ENCODE results near the gene RASGRF1.

DNA sequence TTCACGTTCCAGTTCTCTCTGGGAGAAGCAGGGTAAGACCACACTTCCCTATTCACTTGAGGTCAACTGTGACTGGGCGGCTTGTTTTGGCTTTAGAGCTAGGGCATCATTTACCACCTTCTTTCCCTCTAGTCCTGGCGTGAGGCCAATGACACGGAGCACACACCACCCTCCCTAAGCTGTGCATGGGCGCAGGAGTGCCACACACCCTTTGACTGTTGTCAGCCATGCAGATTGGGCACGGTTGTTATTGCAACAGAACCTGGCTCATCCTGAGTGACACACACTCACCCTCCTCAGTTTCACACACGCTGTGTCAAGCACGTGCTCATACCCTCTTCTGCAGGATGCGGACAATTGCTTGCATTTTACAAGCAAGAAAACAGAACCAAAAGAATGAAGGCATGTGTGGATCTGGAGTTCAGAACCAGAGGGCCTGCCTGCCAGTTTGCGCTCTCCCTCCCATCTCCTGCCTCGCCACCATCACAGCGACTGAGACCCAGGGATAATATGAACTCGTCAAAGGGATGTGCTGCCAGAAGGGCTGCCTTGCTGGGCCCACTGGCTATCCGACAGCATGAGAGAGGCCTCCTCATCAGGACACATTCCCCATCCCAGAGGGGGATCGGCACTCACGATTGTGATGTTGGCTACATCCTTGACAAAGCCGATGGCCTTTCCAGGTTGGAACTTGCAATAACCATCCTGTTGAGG is 163.3 kb downstream of the RASGRF1 start:
- TF ChIP-seq, protein P1, sequence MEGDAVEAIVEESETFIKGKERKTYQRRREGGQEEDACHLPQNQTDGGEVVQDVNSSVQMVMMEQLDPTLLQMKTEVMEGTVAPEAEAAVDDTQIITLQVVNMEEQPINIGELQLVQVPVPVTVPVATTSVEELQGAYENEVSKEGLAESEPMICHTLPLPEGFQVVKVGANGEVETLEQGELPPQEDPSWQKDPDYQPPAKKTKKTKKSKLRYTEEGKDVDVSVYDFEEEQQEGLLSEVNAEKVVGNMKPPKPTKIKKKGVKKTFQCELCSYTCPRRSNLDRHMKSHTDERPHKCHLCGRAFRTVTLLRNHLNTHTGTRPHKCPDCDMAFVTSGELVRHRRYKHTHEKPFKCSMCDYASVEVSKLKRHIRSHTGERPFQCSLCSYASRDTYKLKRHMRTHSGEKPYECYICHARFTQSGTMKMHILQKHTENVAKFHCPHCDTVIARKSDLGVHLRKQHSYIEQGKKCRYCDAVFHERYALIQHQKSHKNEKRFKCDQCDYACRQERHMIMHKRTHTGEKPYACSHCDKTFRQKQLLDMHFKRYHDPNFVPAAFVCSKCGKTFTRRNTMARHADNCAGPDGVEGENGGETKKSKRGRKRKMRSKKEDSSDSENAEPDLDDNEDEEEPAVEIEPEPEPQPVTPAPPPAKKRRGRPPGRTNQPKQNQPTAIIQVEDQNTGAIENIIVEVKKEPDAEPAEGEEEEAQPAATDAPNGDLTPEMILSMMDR (conservative IDR thresholded peaks at IDR 0.05; ENCODE audit: low read depth in 2 of 2): no peak
- TF ChIP-seq, protein P2, sequence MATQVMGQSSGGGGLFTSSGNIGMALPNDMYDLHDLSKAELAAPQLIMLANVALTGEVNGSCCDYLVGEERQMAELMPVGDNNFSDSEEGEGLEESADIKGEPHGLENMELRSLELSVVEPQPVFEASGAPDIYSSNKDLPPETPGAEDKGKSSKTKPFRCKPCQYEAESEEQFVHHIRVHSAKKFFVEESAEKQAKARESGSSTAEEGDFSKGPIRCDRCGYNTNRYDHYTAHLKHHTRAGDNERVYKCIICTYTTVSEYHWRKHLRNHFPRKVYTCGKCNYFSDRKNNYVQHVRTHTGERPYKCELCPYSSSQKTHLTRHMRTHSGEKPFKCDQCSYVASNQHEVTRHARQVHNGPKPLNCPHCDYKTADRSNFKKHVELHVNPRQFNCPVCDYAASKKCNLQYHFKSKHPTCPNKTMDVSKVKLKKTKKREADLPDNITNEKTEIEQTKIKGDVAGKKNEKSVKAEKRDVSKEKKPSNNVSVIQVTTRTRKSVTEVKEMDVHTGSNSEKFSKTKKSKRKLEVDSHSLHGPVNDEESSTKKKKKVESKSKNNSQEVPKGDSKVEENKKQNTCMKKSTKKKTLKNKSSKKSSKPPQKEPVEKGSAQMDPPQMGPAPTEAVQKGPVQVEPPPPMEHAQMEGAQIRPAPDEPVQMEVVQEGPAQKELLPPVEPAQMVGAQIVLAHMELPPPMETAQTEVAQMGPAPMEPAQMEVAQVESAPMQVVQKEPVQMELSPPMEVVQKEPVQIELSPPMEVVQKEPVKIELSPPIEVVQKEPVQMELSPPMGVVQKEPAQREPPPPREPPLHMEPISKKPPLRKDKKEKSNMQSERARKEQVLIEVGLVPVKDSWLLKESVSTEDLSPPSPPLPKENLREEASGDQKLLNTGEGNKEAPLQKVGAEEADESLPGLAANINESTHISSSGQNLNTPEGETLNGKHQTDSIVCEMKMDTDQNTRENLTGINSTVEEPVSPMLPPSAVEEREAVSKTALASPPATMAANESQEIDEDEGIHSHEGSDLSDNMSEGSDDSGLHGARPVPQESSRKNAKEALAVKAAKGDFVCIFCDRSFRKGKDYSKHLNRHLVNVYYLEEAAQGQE (IDR thresholded peaks at IDR 0.05; ENCODE audit: unreplicated experiment): no peak

Measured in GM23338 (cell line).